Thyroid gland (tissue), 4 donors: ENCODE data around the gene DLX6. TPM values are rescaled to one million over a fixed set of nuclear protein-coding genes. Genes with fewer than 3 reads are reported as not detected.

Source experiments
- DNase-seq, 2 donors: peaks; one replicate each; pipeline ENCODE4 v3.0.0-alpha.2; 2019
- H3K27ac ChIP-seq, 3 donors: fragments of 200-600 bp; sonication (generic); 1 replicate in 2 of 3; 2 replicates in 1 of 3; pipeline ENCODE4 v1.5.1; 2016 to 2019; ENCODE audit warnings: mild to moderate bottlenecking in 1 of 3, moderate library complexity in 1 of 3
- H3K27me3 ChIP-seq: fragments of 200-600 bp; sonication (generic); one replicate; pipeline ENCODE4 v1.5.1; 2019
- H3K36me3 ChIP-seq, 2 donors: fragments of 200-600 bp; sonication (generic); one replicate each; pipeline ENCODE4 v1.5.1; 2016 to 2019
- H3K4me1 ChIP-seq, 2 donors: fragments of 200-600 bp; sonication (generic); one replicate each; pipeline ENCODE4 v1.5.1; 2017 to 2019
- H3K4me3 ChIP-seq, 3 donors: fragments of 200-600 bp; sonication (generic); replicated peaks in 1 of 3; 1 replicate in 2 of 3; 2 replicates in 1 of 3; pipeline ENCODE4 v1.5.1; 2016; ENCODE audit warnings: mild to moderate bottlenecking in 1 of 3
- H3K9me3 ChIP-seq: fragments of 200-600 bp; sonication (generic); one replicate; pipeline ENCODE4 v1.5.1; 2017
- CTCF ChIP-seq, 6 experiments: fragments of 200-600 bp in 3 of 6; fragments of 450-650 bp in 3 of 6; sonication (generic) in 3 of 6; IDR thresholded peaks; one replicate each; pipeline ENCODE4 v1.5.1; 2016 to 2019; ENCODE audit warnings: antibody characterized with exemption in 6 of 6, mild to moderate bottlenecking in 2 of 6, inconsistent platforms in 1 of 6, moderate library complexity in 1 of 6
- POLR2A ChIP-seq, 2 donors: fragments of 450-650 bp; IDR thresholded peaks; one replicate each; pipeline ENCODE4 v1.6.1; 2017; ENCODE audit warnings: antibody characterized with exemption in 2 of 2, mild to moderate bottlenecking in 2 of 2, moderate library complexity in 1 of 2
- WGBS, 2 donors: methylation state at CpG; one replicate each; pipeline ENCODE4 v1.1.5; 2017; 5-methylcytosine and 5-hydroxymethylcytosine counted together
- intact Hi-C: fragments of 100-400 bp; cut with DNase I; formaldehyde crosslinking; loops from one replicate; pipeline ENCODE4 v1.15.1; 2023
- total RNA-seq, 4 donors: library from RNA; depleted of rRNA; stranded (reverse); fragments of >200 nt; gene quantifications; one replicate each; pipeline ENCODE4 v1.2.3, GENCODE V29; 2016

The DLX6 gene
- total RNA-seq, 4 donors from 2014 or later = 0.81 TPM; not detected in 3

- no peak for DNase-seq
- H3K4me1 ChIP-seq = no peaks in the 10 kb centered on the region
- H3K4me3 ChIP-seq = no peak overlapping the region
- no peak overlapping the region for H3K27ac ChIP-seq
- no peaks in the 10 kb centered on the region for H3K9me3 ChIP-seq
- 18 to 30% methylated on average over 8 of the region's 8 CpGs for WGBS, 2 donors
- H3K36me3 ChIP-seq = no peaks in the 10 kb centered on the region
- TF ChIP-seq CTCF (IDR thresholded peaks at IDR 0.05) = no peak
- TF ChIP-seq POLR2A (IDR thresholded peaks at IDR 0.05) = no peak
- peaks cover 41% of the 10 kb centered on the region for H3K27me3 ChIP-seq
- intact Hi-C loops = no loop called here
Observed at GRCh38 chr7:96989859-96990317, 15.5 kb upstream of the DLX6 start.

GRCh38 chr7:96991546-96992191, 13.7 kb upstream of the DLX6 start:
- Histone ChIP-seq H3K9me3 (no peaks in the 10 kb centered on the region), H3K27me3 (peaks cover 47% of the 10 kb centered on the region), H3K27ac (no peak overlapping the region), H3K4me3 (no peak overlapping the region), H3K4me1 (no peaks in the 10 kb centered on the region), H3K36me3 (no peaks in the 10 kb centered on the region)
- TF ChIP-seq POLR2A (IDR thresholded peaks at IDR 0.05) (no peak), CTCF (IDR thresholded peaks at IDR 0.05) (no peak)
- DNase-seq = no peak
- whole genome bisulfite sequencing, 2 donors = 18 to 19% methylated on average over 13 of the region's 13 CpGs
- intact Hi-C loops = no loop called here

- 15 to 22% methylated on average over 45 to 47 of the region's 47 CpGs for WGBS, 2 donors
- DNase-seq = no peak
- TF ChIP-seq POLR2A (IDR thresholded peaks at IDR 0.05) = no peak
- TF ChIP-seq CTCF (IDR thresholded peaks at IDR 0.05) = no peak
- H3K9me3 ChIP-seq = no peaks in the 10 kb centered on the region
- H3K4me3 ChIP-seq = no peak overlapping the region
- H3K27ac ChIP-seq = no peak overlapping the region
- peaks cover 54% of the 10 kb centered on the region for H3K27me3 ChIP-seq
- intact Hi-C loops = no loop called here
- H3K36me3 ChIP-seq = no peaks in the 10 kb centered on the region
- H3K4me1 ChIP-seq = no peaks in the 10 kb centered on the region
Observed at GRCh38 chr7:96992192-96993005, 13.0 kb upstream of the DLX6 start.

- TF ChIP-seq POLR2A (IDR thresholded peaks at IDR 0.05) = no peak
- TF ChIP-seq CTCF (IDR thresholded peaks at IDR 0.05) = no peak
- peaks cover 57% of the 10 kb centered on the region for H3K27me3 ChIP-seq
- H3K4me1 ChIP-seq = no peaks in the 10 kb centered on the region
- no peaks in the 10 kb centered on the region for H3K36me3 ChIP-seq
- intact Hi-C loops = no loop called here
- H3K27ac ChIP-seq = no peak overlapping the region
- no peak overlapping the region for H3K4me3 ChIP-seq
- no peak for DNase-seq
- no peaks in the 10 kb centered on the region for H3K9me3 ChIP-seq
- 11 to 16% methylated on average over 27 of the region's 27 CpGs for WGBS, 2 donors
Observed at GRCh38 chr7:96993094-96993865, 12.1 kb upstream of the DLX6 start.
